ENCODE results near the gene CSPG5.

The CSPG5 gene

GRCh38 chr3:47606165-47606564, 27.5 kb upstream of the CSPG5 start:
- Histone ChIP-seq H3K4me2 (ENCODE audit: low read length) (no peak overlapping the region), H3K9ac (ENCODE audit: low read depth, low read length) (no peak overlapping the region), H3K9me3 (replicated peaks; ENCODE audit: low read length) (no peaks in the 10 kb centered on the region), H3K36me3 (ENCODE audit: insufficient read depth, low read length) (peaks cover 37% of the 10 kb centered on the region), H3K4me3 (ENCODE audit: low read length) (no peak overlapping the region), H3K27me3 (ENCODE audit: control insufficient read depth, insufficient read depth, low read length) (no peaks in the 10 kb centered on the region), H3K4me1 (ENCODE audit: control insufficient read depth, insufficient read depth, low read length) (peaks cover 6% of the 10 kb centered on the region)

- H3K9me3 ChIP-seq (replicated peaks; ENCODE audit: low read length): no peaks in the 10 kb centered on the region
- H3K4me2 ChIP-seq (ENCODE audit: low read length): no peak overlapping the region
- H3K27me3 ChIP-seq (ENCODE audit: control insufficient read depth, insufficient read depth, low read length): no peaks in the 10 kb centered on the region
- no peak overlapping the region for H3K4me3 ChIP-seq (ENCODE audit: low read length)
- H3K4me1 ChIP-seq (ENCODE audit: control insufficient read depth, insufficient read depth, low read length): peaks cover 6% of the 10 kb centered on the region
- H3K36me3 ChIP-seq (ENCODE audit: insufficient read depth, low read length): peaks cover 35% of the 10 kb centered on the region
- no peak overlapping the region for H3K9ac ChIP-seq (ENCODE audit: low read depth, low read length)
These were observed 27.0 kb upstream of the CSPG5 start for GRCh38 chr3:47605652-47606051.

- no peak overlapping the region for H3K9ac ChIP-seq (ENCODE audit: low read depth, low read length)
- peaks cover 29% of the 10 kb centered on the region for H3K36me3 ChIP-seq (ENCODE audit: insufficient read depth, low read length)
- H3K27me3 ChIP-seq (ENCODE audit: control insufficient read depth, insufficient read depth, low read length): no peaks in the 10 kb centered on the region
- no peak overlapping the region for H3K4me2 ChIP-seq (ENCODE audit: low read length)
- peaks cover 6% of the 10 kb centered on the region for H3K4me1 ChIP-seq (ENCODE audit: control insufficient read depth, insufficient read depth, low read length)
- H3K9me3 ChIP-seq (replicated peaks; ENCODE audit: low read length): no peaks in the 10 kb centered on the region
- no peak overlapping the region for H3K4me3 ChIP-seq (ENCODE audit: low read length)
These were observed 25.5 kb upstream of the CSPG5 start for GRCh38 chr3:47604145-47604544.

- H3K27me3 ChIP-seq (ENCODE audit: control insufficient read depth, insufficient read depth, low read length): no peaks in the 10 kb centered on the region
- H3K9ac ChIP-seq (ENCODE audit: low read depth, low read length): no peak overlapping the region
- peaks cover 6% of the 10 kb centered on the region for H3K4me1 ChIP-seq (ENCODE audit: control insufficient read depth, insufficient read depth, low read length)
- H3K4me2 ChIP-seq (ENCODE audit: low read length): no peak overlapping the region
- no peaks in the 10 kb centered on the region for H3K9me3 ChIP-seq (replicated peaks; ENCODE audit: low read length)
- peaks cover 26% of the 10 kb centered on the region for H3K36me3 ChIP-seq (ENCODE audit: insufficient read depth, low read length)
- no peak overlapping the region for H3K4me3 ChIP-seq (ENCODE audit: low read length)
These were observed 24.7 kb upstream of the CSPG5 start for GRCh38 chr3:47603332-47603731.

- Histone ChIP-seq H3K4me3 (ENCODE audit: low read length) (no peak overlapping the region), H3K4me2 (ENCODE audit: low read length) (no peak overlapping the region), H3K9me3 (replicated peaks; ENCODE audit: low read length) (no peaks in the 10 kb centered on the region), H3K27me3 (ENCODE audit: control insufficient read depth, insufficient read depth, low read length) (no peaks in the 10 kb centered on the region), H3K9ac (ENCODE audit: low read depth, low read length) (no peak overlapping the region), H3K36me3 (ENCODE audit: insufficient read depth, low read length) (peaks cover 17% of the 10 kb centered on the region), H3K4me1 (ENCODE audit: control insufficient read depth, insufficient read depth, low read length) (peaks cover 6% of the 10 kb centered on the region)
These were observed 22.6 kb upstream of the CSPG5 start for GRCh38 chr3:47601281-47601680.

GRCh38 chr3:47594792-47595191, 16.1 kb upstream of the CSPG5 start:
- no peaks in the 10 kb centered on the region for H3K9me3 ChIP-seq (replicated peaks; ENCODE audit: low read length)
- H3K9ac ChIP-seq (ENCODE audit: low read depth, low read length): no peak overlapping the region
- H3K4me3 ChIP-seq (ENCODE audit: low read length): no peak overlapping the region
- no peak overlapping the region for H3K4me2 ChIP-seq (ENCODE audit: low read length)
- no peaks in the 10 kb centered on the region for H3K4me1 ChIP-seq (ENCODE audit: control insufficient read depth, insufficient read depth, low read length)
- peaks cover 25% of the 10 kb centered on the region for H3K36me3 ChIP-seq (ENCODE audit: insufficient read depth, low read length)
- H3K27me3 ChIP-seq (ENCODE audit: control insufficient read depth, insufficient read depth, low read length): no peaks in the 10 kb centered on the region

GRCh38 chr3:47592066-47592795, 13.6 kb upstream of the CSPG5 start:
- Histone ChIP-seq H3K9me3 (replicated peaks; ENCODE audit: low read length) (no peaks in the 10 kb centered on the region), H3K36me3 (ENCODE audit: insufficient read depth, low read length) (peaks cover 39% of the 10 kb centered on the region), H3K4me1 (ENCODE audit: control insufficient read depth, insufficient read depth, low read length) (no peaks in the 10 kb centered on the region), H3K4me2 (ENCODE audit: low read length) (no peak overlapping the region), H3K27me3 (ENCODE audit: control insufficient read depth, insufficient read depth, low read length) (no peaks in the 10 kb centered on the region), H3K9ac (ENCODE audit: low read depth, low read length) (no peak overlapping the region), H3K4me3 (ENCODE audit: low read length) (no peak overlapping the region)

- peaks cover 50% of the 10 kb centered on the region for H3K36me3 ChIP-seq (ENCODE audit: insufficient read depth, low read length)
- no peak overlapping the region for H3K9ac ChIP-seq (ENCODE audit: low read depth, low read length)
- H3K4me1 ChIP-seq (ENCODE audit: control insufficient read depth, insufficient read depth, low read length): no peaks in the 10 kb centered on the region
These were observed 11.6 kb upstream of the CSPG5 start for GRCh38 chr3:47590216-47590615.

GRCh38 chr3:47588587-47588986, 9.9 kb upstream of the CSPG5 start:
- H3K4me2 ChIP-seq (ENCODE audit: low read length): no peak overlapping the region
- peaks cover 52% of the 10 kb centered on the region for H3K36me3 ChIP-seq (ENCODE audit: insufficient read depth, low read length)
- no peaks in the 10 kb centered on the region for H3K27me3 ChIP-seq (ENCODE audit: control insufficient read depth, insufficient read depth, low read length)
- H3K4me3 ChIP-seq (ENCODE audit: low read length): no peak overlapping the region
- no peaks in the 10 kb centered on the region for H3K4me1 ChIP-seq (ENCODE audit: control insufficient read depth, insufficient read depth, low read length)
- H3K9me3 ChIP-seq (replicated peaks; ENCODE audit: low read length): no peaks in the 10 kb centered on the region
- no peak overlapping the region for H3K9ac ChIP-seq (ENCODE audit: low read depth, low read length)

More at GRCh38 chr3:47590216-47590615, 11.6 kb upstream of the CSPG5 start:
- Histone ChIP-seq H3K27me3 (ENCODE audit: control insufficient read depth, insufficient read depth, low read length) (no peaks in the 10 kb centered on the region), H3K9me3 (replicated peaks; ENCODE audit: low read length) (no peaks in the 10 kb centered on the region), H3K4me3 (ENCODE audit: low read length) (no peak overlapping the region), H3K4me2 (ENCODE audit: low read length) (no peak overlapping the region)

- Histone ChIP-seq H3K4me3 (ENCODE audit: low read length) (no peak overlapping the region), H3K4me2 (ENCODE audit: low read length) (no peak overlapping the region), H3K9me3 (replicated peaks; ENCODE audit: low read length) (no peaks in the 10 kb centered on the region), H3K4me1 (ENCODE audit: control insufficient read depth, insufficient read depth, low read length) (no peaks in the 10 kb centered on the region), H3K36me3 (ENCODE audit: insufficient read depth, low read length) (peaks cover 52% of the 10 kb centered on the region), H3K27me3 (ENCODE audit: control insufficient read depth, insufficient read depth, low read length) (no peaks in the 10 kb centered on the region), H3K9ac (ENCODE audit: low read depth, low read length) (no peak overlapping the region)
These were observed 9.4 kb upstream of the CSPG5 start for GRCh38 chr3:47588053-47588452.

- no peak overlapping the region for H3K4me3 ChIP-seq (ENCODE audit: low read length)
These were observed 8.1 kb upstream of the CSPG5 start for GRCh38 chr3:47586746-47587145.

GRCh38 chr3:47583320-47584075, 4.8 kb upstream of the CSPG5 start:
- Histone ChIP-seq H3K27me3 (ENCODE audit: control insufficient read depth, insufficient read depth, low read length) (peaks cover 18% of the 10 kb centered on the region), H3K9ac (ENCODE audit: low read depth, low read length) (no peak overlapping the region), H3K4me3 (ENCODE audit: low read length) (no peak overlapping the region), H3K4me2 (ENCODE audit: low read length) (no peak overlapping the region), H3K9me3 (replicated peaks; ENCODE audit: low read length) (no peaks in the 10 kb centered on the region), H3K4me1 (ENCODE audit: control insufficient read depth, insufficient read depth, low read length) (no peaks in the 10 kb centered on the region), H3K36me3 (ENCODE audit: insufficient read depth, low read length) (peaks cover 27% of the 10 kb centered on the region)

More at GRCh38 chr3:47586746-47587145, 8.1 kb upstream of the CSPG5 start:
- Histone ChIP-seq H3K4me1 (ENCODE audit: control insufficient read depth, insufficient read depth, low read length) (no peaks in the 10 kb centered on the region), H3K9ac (ENCODE audit: low read depth, low read length) (no peak overlapping the region), H3K36me3 (ENCODE audit: insufficient read depth, low read length) (peaks cover 52% of the 10 kb centered on the region), H3K4me2 (ENCODE audit: low read length) (no peak overlapping the region), H3K9me3 (replicated peaks; ENCODE audit: low read length) (no peaks in the 10 kb centered on the region), H3K27me3 (ENCODE audit: control insufficient read depth, insufficient read depth, low read length) (no peaks in the 10 kb centered on the region)

Measured in skeletal muscle satellite cell (primary cell).